Measurements from ENCODE around the gene NRXN2. TPM values are rescaled to one million over a fixed set of nuclear protein-coding genes. Genes with fewer than 3 reads are reported as not detected.

NRXN2 gene
- total and polyA plus RNA-seq, 2 of the 13 experiments (the other 11 are each of a cell fraction or from before 2014, with no cell fraction given) = not detected

DNA sequence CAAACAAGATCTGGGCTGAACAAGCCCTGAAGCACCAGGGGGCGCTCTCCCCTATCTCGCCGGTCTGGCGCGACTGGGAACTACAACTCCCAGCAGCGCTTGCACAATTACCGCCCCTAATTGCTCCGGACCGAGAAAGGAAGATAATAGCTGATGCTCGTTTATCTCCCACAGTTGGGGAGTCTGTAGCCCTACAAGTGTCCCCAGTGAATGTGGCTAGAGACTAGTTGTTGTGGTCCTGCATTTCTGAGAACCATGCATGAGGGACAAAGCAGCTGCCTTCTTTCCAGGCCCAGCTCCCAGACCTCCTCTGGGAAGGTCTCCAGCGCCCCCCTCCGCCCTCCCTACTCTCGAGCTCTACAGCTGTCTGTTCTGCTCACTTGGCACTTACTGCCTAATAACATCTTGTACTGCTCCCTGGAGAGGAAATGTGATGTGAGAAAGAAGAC, 34.4 kb downstream of the NRXN2 start (continued):
- TF ChIP-seq, protein P1, sequence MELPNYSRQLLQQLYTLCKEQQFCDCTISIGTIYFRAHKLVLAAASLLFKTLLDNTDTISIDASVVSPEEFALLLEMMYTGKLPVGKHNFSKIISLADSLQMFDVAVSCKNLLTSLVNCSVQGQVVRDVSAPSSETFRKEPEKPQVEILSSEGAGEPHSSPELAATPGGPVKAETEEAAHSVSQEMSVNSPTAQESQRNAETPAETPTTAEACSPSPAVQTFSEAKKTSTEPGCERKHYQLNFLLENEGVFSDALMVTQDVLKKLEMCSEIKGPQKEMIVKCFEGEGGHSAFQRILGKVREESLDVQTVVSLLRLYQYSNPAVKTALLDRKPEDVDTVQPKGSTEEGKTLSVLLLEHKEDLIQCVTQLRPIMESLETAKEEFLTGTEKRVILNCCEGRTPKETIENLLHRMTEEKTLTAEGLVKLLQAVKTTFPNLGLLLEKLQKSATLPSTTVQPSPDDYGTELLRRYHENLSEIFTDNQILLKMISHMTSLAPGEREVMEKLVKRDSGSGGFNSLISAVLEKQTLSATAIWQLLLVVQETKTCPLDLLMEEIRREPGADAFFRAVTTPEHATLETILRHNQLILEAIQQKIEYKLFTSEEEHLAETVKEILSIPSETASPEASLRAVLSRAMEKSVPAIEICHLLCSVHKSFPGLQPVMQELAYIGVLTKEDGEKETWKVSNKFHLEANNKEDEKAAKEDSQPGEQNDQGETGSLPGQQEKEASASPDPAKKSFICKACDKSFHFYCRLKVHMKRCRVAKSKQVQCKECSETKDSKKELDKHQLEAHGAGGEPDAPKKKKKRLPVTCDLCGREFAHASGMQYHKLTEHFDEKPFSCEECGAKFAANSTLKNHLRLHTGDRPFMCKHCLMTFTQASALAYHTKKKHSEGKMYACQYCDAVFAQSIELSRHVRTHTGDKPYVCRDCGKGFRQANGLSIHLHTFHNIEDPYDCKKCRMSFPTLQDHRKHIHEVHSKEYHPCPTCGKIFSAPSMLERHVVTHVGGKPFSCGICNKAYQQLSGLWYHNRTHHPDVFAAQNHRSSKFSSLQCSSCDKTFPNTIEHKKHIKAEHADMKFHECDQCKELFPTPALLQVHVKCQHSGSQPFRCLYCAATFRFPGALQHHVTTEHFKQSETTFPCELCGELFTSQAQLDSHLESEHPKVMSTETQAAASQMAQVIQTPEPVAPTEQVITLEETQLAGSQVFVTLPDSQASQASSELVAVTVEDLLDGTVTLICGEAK (IDR thresholded peaks at IDR 0.05) = no peak
- TF ChIP-seq, protein P1 (CRISPR knock-in tag; IDR thresholded peaks at IDR 0.05) = no peak
- TF ChIP-seq NFE2 (CRISPR knock-in tag; IDR thresholded peaks at IDR 0.05) (no peak), SKI (IDR thresholded peaks at IDR 0.05; ENCODE audit: partially characterized antibody) (peak; percentile 22), SOX6 (IDR thresholded peaks at IDR 0.05) (no peak), SOX6 (CRISPR knock-in tag; IDR thresholded peaks at IDR 0.05) (peak; percentile 64), SMAD3 (CRISPR knock-in tag; IDR thresholded peaks at IDR 0.05) (0 out of 2 replicates have a peak, but pooled peaks have one; percentile 36), ATF7-NPFF (CRISPR knock-in tag; IDR thresholded peaks at IDR 0.05; ENCODE audit: low read depth) (0 out of 2 replicates have a peak, but pooled peaks have one; percentile 15), ZNF746 (CRISPR knock-in tag; IDR thresholded peaks at IDR 0.05) (peak; percentile 35; the same call in 1 of the 2 replicates), SMAD9 (CRISPR knock-in tag; IDR thresholded peaks at IDR 0.05) (0 out of 2 replicates have a peak, but pooled peaks have one; percentile 56)
- TF ChIP-seq, protein P2, sequence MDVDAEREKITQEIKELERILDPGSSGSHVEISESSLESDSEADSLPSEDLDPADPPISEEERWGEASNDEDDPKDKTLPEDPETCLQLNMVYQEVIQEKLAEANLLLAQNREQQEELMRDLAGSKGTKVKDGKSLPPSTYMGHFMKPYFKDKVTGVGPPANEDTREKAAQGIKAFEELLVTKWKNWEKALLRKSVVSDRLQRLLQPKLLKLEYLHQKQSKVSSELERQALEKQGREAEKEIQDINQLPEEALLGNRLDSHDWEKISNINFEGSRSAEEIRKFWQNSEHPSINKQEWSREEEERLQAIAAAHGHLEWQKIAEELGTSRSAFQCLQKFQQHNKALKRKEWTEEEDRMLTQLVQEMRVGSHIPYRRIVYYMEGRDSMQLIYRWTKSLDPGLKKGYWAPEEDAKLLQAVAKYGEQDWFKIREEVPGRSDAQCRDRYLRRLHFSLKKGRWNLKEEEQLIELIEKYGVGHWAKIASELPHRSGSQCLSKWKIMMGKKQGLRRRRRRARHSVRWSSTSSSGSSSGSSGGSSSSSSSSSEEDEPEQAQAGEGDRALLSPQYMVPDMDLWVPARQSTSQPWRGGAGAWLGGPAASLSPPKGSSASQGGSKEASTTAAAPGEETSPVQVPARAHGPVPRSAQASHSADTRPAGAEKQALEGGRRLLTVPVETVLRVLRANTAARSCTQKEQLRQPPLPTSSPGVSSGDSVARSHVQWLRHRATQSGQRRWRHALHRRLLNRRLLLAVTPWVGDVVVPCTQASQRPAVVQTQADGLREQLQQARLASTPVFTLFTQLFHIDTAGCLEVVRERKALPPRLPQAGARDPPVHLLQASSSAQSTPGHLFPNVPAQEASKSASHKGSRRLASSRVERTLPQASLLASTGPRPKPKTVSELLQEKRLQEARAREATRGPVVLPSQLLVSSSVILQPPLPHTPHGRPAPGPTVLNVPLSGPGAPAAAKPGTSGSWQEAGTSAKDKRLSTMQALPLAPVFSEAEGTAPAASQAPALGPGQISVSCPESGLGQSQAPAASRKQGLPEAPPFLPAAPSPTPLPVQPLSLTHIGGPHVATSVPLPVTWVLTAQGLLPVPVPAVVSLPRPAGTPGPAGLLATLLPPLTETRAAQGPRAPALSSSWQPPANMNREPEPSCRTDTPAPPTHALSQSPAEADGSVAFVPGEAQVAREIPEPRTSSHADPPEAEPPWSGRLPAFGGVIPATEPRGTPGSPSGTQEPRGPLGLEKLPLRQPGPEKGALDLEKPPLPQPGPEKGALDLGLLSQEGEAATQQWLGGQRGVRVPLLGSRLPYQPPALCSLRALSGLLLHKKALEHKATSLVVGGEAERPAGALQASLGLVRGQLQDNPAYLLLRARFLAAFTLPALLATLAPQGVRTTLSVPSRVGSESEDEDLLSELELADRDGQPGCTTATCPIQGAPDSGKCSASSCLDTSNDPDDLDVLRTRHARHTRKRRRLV (CRISPR knock-in tag; IDR thresholded peaks at IDR 0.05) = peak; percentile 52; the same call in 1 of the 2 replicates
- TF ChIP-seq, protein P3, sequence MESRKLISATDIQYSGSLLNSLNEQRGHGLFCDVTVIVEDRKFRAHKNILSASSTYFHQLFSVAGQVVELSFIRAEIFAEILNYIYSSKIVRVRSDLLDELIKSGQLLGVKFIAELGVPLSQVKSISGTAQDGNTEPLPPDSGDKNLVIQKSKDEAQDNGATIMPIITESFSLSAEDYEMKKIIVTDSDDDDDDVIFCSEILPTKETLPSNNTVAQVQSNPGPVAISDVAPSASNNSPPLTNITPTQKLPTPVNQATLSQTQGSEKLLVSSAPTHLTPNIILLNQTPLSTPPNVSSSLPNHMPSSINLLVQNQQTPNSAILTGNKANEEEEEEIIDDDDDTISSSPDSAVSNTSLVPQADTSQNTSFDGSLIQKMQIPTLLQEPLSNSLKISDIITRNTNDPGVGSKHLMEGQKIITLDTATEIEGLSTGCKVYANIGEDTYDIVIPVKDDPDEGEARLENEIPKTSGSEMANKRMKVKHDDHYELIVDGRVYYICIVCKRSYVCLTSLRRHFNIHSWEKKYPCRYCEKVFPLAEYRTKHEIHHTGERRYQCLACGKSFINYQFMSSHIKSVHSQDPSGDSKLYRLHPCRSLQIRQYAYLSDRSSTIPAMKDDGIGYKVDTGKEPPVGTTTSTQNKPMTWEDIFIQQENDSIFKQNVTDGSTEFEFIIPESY (CRISPR knock-in tag; IDR thresholded peaks at IDR 0.05) = 0 out of 2 replicates have a peak, but pooled peaks have one; percentile 5
- TF ChIP-seq, protein P4, sequence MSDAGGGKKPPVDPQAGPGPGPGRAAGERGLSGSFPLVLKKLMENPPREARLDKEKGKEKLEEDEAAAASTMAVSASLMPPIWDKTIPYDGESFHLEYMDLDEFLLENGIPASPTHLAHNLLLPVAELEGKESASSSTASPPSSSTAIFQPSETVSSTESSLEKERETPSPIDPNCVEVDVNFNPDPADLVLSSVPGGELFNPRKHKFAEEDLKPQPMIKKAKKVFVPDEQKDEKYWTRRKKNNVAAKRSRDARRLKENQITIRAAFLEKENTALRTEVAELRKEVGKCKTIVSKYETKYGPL (CRISPR knock-in tag; IDR thresholded peaks at IDR 0.05) = no peak
